GM23338 (cell line): ENCODE results near the gene RMI2. TPM values are rescaled to one million over a fixed set of nuclear protein-coding genes. Genes with fewer than 3 reads are reported as not detected.

Source experiments
- ATAC-seq: fragments of 200-7000 bp; cut with Tn5 transposase; 3 replicates; pipeline ENCODE4 v1.9.1; 2020
- DNase-seq: peaks from one replicate; pipeline ENCODE4 v3.0.0-alpha.2; 2015; ENCODE audit warnings: low spot score
- H2AFZ ChIP-seq: fragments of 200-600 bp; sonication (generic); 2 replicates; pipeline ENCODE4 v1.8.0; 2016; ENCODE audit warnings: antibody characterized with exemption, mild to moderate bottlenecking, moderate library complexity
- H3F3A ChIP-seq: fragments of 200-600 bp; sonication (generic); replicated peaks from 2 replicates; pipeline ENCODE4 v1.8.0; 2017; ENCODE audit warnings: antibody characterized with exemption, mixed run types, low read depth
- H3K27ac ChIP-seq: fragments of 200-600 bp; sonication (generic); 2 replicates; pipeline ENCODE4 v1.6.1; 2016; ENCODE audit warnings: low read depth
- H3K27me3 ChIP-seq: fragments of 200-600 bp; sonication (generic); 2 replicates; pipeline ENCODE4 v1.8.0; 2016; ENCODE audit warnings: mild to moderate bottlenecking, mixed run types, moderate library complexity; ENCODE audit not compliant: insufficient read depth
- H3K36me3 ChIP-seq: fragments of 200-600 bp; sonication (generic); 2 replicates; pipeline ENCODE4 v1.8.0; 2016; ENCODE audit warnings: mild to moderate bottlenecking; ENCODE audit not compliant: insufficient read depth
- H3K4me1 ChIP-seq: fragments of 200-600 bp; sonication (generic); 2 replicates; pipeline ENCODE4 v1.8.0; 2016; ENCODE audit warnings: mild to moderate bottlenecking, moderate library complexity; ENCODE audit not compliant: insufficient read depth
- H3K4me2 ChIP-seq: fragments of 200-600 bp; sonication (generic); 2 replicates; pipeline ENCODE4 v1.7.1; 2017; ENCODE audit warnings: mixed run types
- H3K4me3 ChIP-seq: fragments of 200-600 bp; sonication (generic); 2 replicates; pipeline ENCODE4 v1.6.1; 2016; ENCODE audit warnings: mixed run types
- H3K79me2 ChIP-seq: fragments of 200-600 bp; sonication (generic); replicated peaks from 2 replicates; pipeline ENCODE4 v1.8.0; 2017; ENCODE audit warnings: mild to moderate bottlenecking; ENCODE audit not compliant: insufficient read depth
- H3K9me2 ChIP-seq: fragments of 200-600 bp; sonication (generic); 2 replicates; pipeline ENCODE4 v1.8.0; 2017; ENCODE audit not compliant: insufficient read depth
- H4K20me1 ChIP-seq: fragments of 200-600 bp; sonication (generic); replicated peaks from 2 replicates; pipeline ENCODE4 v1.8.0; 2017; ENCODE audit warnings: mild to moderate bottlenecking; ENCODE audit not compliant: insufficient read depth
- H3K27ac Mint-ChIP-seq: 2 replicates; pipeline ENCODE4 v1.8.0; 2020; ENCODE audit warnings: inconsistent platforms, mild to moderate bottlenecking, moderate library complexity, mixed read lengths
- H3K27me3 Mint-ChIP-seq: 3 replicates; pipeline ENCODE4 v1.8.0; 2022; ENCODE audit warnings: low read depth, mild to moderate bottlenecking, moderate library complexity, mixed read lengths, inconsistent platforms; ENCODE audit not compliant: insufficient read depth, poor library complexity
- H3K36me3 Mint-ChIP-seq: 3 replicates; pipeline ENCODE4 v1.8.0; 2021; ENCODE audit warnings: low read depth, mild to moderate bottlenecking, inconsistent platforms, moderate library complexity, mixed read lengths
- H3K4me1 Mint-ChIP-seq: 3 replicates; pipeline ENCODE4 v1.8.0; 2020; ENCODE audit warnings: mild to moderate bottlenecking, inconsistent platforms, mixed read lengths
- H3K4me3 Mint-ChIP-seq: 3 replicates; pipeline ENCODE4 v1.8.0; 2021; ENCODE audit warnings: moderate library complexity, mild to moderate bottlenecking, inconsistent platforms, mixed read lengths
- H3K9me3 Mint-ChIP-seq: 3 replicates; pipeline ENCODE4 v1.8.0; 2020; ENCODE audit warnings: moderate library complexity, mild to moderate bottlenecking, inconsistent platforms, mixed read lengths
- EZH2phosphoT487 ChIP-seq: fragments of 200-600 bp; sonication (generic); IDR thresholded peaks from one replicate; pipeline ENCODE4 v1.8.1; 2018; ENCODE audit warnings: antibody characterized with exemption; ENCODE audit not compliant: unreplicated experiment
- NANOG ChIP-seq: IDR thresholded peaks from 2 replicates; pipeline ENCODE4 v1.6.1; 2016; ENCODE audit warnings: antibody characterized with exemption, borderline replicate concordance
- POLR2AphosphoS5 ChIP-seq: IDR thresholded peaks from 2 replicates; pipeline ENCODE4 v1.6.1; 2016; ENCODE audit warnings: antibody characterized with exemption, low read depth
- ZNF114 ChIP-seq: fragments of 250-450 bp; sonication (Bioruptor Pico); IDR thresholded peaks from 2 replicates; pipeline ENCODE4 v1.5.0; 2020; ENCODE audit warnings: mild to moderate bottlenecking, moderate library complexity
- ZNF331 ChIP-seq: fragments of 250-450 bp; sonication (Bioruptor Pico); IDR thresholded peaks from 2 replicates; pipeline ENCODE4 v1.5.0; 2020; ENCODE audit warnings: low read depth, mild to moderate bottlenecking, moderate library complexity
- polyA plus RNA-seq: library from polyadenylated mRNA; unstranded; fragments of >200 nt; fragmentation: Nextera tagmentation; extraction: Ambion mirVana; gene quantifications from 2 replicates; pipeline ENCODE4 v1.2.1, GENCODE V29; 2016
- total RNA-seq: library from RNA; depleted of rRNA; stranded (reverse); fragments of >200 nt; shearing (Covaris generic); gene quantifications from 2 replicates; pipeline ENCODE4 v1.2.3, GENCODE V29; 2014
- TF ChIP-seq, protein P1 (sequence below), 2 experiments: fragments of 200-600 bp in 1 of 2; sonication (generic) in 1 of 2; conservative IDR thresholded peaks; 2 replicates each; pipeline versions ENCODE4 v1.5.1 to v1.6.1; 2016 to 2017; ENCODE audit warnings: antibody characterized with exemption in 2 of 2, low read depth in 2 of 2, mild to moderate bottlenecking in 2 of 2, moderate library complexity in 1 of 2

The RMI2 gene
- total and polyA plus RNA-seq, 2 experiments from 2014 or later: 98.2 to 108 TPM

DNA sequence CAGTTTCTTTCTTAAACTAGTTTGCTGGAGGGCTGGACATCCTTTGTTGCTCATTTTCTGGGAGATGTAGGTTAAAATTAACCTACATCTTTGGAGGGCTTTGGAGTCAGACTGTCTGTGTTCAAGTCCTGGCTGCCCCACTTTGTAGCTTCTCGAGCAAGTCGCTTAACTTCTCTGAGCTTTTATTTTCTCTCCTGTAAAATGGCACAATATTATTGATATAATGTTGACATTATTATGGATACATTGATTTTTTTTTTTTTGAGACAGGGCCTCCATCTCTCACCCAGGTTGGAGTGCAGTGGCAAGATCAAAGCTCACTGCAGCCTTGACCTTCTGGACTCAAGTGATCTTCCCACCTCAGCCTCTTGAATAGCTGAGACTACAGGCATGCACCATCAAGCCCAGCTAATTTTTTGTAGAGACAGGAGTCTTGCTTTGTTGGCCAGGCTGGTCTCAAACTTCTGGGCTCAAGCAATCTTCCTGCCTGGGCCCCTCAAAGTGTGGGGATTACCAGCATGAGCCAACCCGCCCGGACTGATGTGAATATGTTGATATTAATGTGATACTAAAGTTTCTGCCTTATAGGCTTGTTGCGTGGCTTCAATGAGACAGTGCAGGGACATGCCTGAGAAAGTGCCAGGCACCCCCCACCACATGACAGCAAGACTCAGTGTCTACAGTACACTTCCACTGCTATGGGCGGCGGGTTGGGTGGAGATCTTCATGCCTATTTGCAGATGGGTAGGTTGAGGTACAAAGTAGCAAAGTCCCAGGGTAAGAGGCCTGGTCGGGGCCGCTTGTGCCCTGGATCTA, 31.6 kb upstream of the RMI2 start:
- H3K27ac Mint-ChIP-seq: peak overlapping the region; percentile 97
- no peak; the same call in 1 of the 2 replicates for TF ChIP-seq POLR2AphosphoS5
- TF ChIP-seq, protein P1, sequence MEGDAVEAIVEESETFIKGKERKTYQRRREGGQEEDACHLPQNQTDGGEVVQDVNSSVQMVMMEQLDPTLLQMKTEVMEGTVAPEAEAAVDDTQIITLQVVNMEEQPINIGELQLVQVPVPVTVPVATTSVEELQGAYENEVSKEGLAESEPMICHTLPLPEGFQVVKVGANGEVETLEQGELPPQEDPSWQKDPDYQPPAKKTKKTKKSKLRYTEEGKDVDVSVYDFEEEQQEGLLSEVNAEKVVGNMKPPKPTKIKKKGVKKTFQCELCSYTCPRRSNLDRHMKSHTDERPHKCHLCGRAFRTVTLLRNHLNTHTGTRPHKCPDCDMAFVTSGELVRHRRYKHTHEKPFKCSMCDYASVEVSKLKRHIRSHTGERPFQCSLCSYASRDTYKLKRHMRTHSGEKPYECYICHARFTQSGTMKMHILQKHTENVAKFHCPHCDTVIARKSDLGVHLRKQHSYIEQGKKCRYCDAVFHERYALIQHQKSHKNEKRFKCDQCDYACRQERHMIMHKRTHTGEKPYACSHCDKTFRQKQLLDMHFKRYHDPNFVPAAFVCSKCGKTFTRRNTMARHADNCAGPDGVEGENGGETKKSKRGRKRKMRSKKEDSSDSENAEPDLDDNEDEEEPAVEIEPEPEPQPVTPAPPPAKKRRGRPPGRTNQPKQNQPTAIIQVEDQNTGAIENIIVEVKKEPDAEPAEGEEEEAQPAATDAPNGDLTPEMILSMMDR (conservative IDR thresholded peaks at IDR 0.05; ENCODE audit: low read depth in 2 of 2): no peak

DNA sequence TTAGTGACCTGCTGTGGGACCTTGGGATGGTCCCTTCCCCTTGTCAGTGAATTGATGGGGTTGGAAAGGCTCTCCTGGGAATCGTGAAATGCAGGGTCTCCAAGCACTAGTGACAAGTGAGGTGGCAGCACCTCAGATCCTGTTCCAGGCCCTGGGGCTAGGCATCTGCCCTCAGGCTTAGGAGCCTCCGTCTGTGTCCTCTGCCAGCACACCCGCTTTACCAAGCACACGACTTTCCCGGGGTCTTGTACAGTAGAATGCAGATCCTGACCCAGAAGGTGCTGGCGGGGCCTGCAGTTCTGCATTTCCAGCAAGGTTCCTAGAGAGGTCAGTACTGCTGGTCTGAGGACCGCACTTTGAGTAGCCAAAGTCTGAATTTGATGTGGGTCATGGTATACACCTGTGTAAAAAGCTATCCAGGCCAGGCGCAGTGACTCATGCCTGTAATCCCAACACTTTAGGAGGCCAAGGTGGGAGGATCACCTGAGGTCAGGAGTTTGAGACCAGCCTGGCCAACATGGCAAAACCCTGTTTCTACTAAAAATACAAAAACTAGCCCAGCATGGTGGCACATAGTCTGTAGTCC, 30.9 kb upstream of the RMI2 start:
- H3K9me3 Mint-ChIP-seq: no peaks in the 10 kb centered on the region
- peak overlapping the region; percentile 97 for H3K27ac Mint-ChIP-seq
- Histone ChIP-seq H3K4me3 (no peak overlapping the region), H3K4me2 (peak overlapping the region; percentile 42), H3K27me3 (no peaks in the 10 kb centered on the region), H3K36me3 (no peaks in the 10 kb centered on the region; the same call in 1 of the 2 replicates), H3K27ac (peak overlapping the region; percentile 100), H4K20me1 (no peaks in the 10 kb centered on the region), H2AFZ (no peak overlapping the region), H3K4me1 (peaks cover 60% of the 10 kb centered on the region), H3K9me2 (no peaks in the 10 kb centered on the region; the same call in 1 of the 2 replicates), H3K79me2 (peaks cover 8% of the 10 kb centered on the region; the same call in 1 of the 2 replicates), H3F3A (peaks cover 41% of the 10 kb centered on the region)
- TF ChIP-seq POLR2AphosphoS5 (no peak), ZNF331 (CRISPR knock-in tag) (no peak), EZH2phosphoT487 (no peak), ZNF114 (CRISPR knock-in tag) (no peak), NANOG (no peak)
- TF ChIP-seq, protein P1 (conservative IDR thresholded peaks at IDR 0.05; ENCODE audit: low read depth in 2 of 2): no peak
- ATAC-seq: no peak
- no peak for DNase-seq
- peaks cover 52% of the 10 kb centered on the region for H3K4me1 Mint-ChIP-seq
- H3K27me3 Mint-ChIP-seq: peaks cover 20% of the 10 kb centered on the region
- no peak overlapping the region; the same call in 2 of the 3 replicates for H3K4me3 Mint-ChIP-seq
- H3K36me3 Mint-ChIP-seq: peaks cover 10% of the 10 kb centered on the region

More for the DNA sequence above, 31.6 kb upstream of the RMI2 start:
- peaks cover 52% of the 10 kb centered on the region for H3K4me1 Mint-ChIP-seq
- H3K4me3 Mint-ChIP-seq: peak overlapping the region; percentile 57; the same call in 2 of the 3 replicates
- no peaks in the 10 kb centered on the region for H4K20me1 ChIP-seq
- peaks cover 59% of the 10 kb centered on the region for H3K4me1 ChIP-seq
- H3K9me3 Mint-ChIP-seq: no peaks in the 10 kb centered on the region
- H3K36me3 ChIP-seq: no peaks in the 10 kb centered on the region; the same call in 1 of the 2 replicates
- no peak for ATAC-seq
- H3F3A ChIP-seq: peaks cover 39% of the 10 kb centered on the region
- peak overlapping the region; percentile 42 for H3K4me2 ChIP-seq
- H3K79me2 ChIP-seq: peaks cover 6% of the 10 kb centered on the region; the same call in 1 of the 2 replicates
- DNase-seq: no peak
- peaks cover 5% of the 10 kb centered on the region for H3K36me3 Mint-ChIP-seq
- H3K9me2 ChIP-seq: no peaks in the 10 kb centered on the region; the same call in 1 of the 2 replicates
- H3K27me3 Mint-ChIP-seq: peaks cover 17% of the 10 kb centered on the region
- peak overlapping the region; percentile 20; the same call in 1 of the 2 replicates for H3K4me3 ChIP-seq
- no peak overlapping the region for H2AFZ ChIP-seq
- no peaks in the 10 kb centered on the region for H3K27me3 ChIP-seq
- H3K27ac ChIP-seq: peak overlapping the region; percentile 100
